Mesenteric fat pad (tissue), 1 donor: ENCODE measurements around the gene ADIG. TPM values are rescaled to one million over a fixed set of nuclear protein-coding genes. Genes with fewer than 3 reads are reported as not detected.

Experiments
- DNase-seq: peaks from one replicate; pipeline ENCODE4 v3.0.0-alpha.2; 2020; ENCODE audit warnings: low spot score
- total RNA-seq: library from RNA; stranded (reverse); fragmentation: NEBNext Ultra II Directional; extraction: Animal tissue kit (Norgen Biotek cat#: 25700); gene quantifications from one replicate; pipeline ENCODE4 v1.2.1, GENCODE V29; 2021
- donor health status: DM: yes; HTN: yes; CAD: no.

The ADIG gene
- total RNA-seq, 1 donor from 2014 or later: not detected

DNA sequence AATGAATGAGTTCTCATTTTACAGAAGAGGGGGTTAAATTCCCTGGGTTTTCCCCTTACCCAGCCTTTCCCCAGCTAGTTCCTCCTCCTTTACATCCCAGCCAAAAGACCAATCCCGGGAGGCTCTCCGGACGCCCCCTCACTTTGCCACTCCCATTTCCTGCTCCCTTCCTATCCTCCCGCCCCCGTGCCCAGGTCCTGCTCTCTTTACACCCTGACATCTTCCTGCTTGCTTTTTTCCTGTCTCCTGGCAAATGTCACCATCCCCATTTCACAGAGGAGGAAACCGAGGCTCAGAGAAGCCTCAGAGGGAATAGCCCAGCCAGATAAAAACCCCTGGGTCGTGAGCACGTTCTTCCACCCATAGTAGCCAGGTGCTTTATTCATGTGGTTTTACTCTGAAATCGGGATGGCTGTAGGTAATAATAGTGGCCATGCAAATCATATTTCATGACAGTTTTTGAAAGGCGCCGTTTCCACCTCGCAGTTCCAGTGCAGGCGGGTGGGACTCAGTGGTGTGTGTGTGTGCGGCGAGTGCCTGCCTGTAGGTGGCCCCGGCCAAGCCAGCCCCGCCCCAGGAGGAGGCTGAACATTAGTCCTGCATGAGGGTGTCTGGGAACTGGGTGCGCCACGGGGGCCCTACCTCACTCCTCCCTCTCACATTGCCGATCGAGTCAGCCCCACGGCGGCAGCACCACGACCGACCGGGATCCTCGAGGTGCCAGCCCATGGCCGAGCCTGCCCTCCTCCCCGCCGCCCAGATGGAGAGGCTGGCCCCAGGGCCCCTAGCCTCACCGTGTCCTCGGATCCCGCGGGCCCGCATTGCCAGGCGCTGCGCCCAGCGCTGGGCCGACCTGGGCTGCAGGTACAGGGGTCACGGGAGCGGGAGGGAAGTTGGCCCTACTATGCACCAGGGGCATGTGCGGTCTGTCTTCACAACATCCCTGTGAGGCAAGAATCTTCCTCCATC is 20.5 kb downstream of the ADIG start, which contains the start of gene ARHGAP40:
ARHGAP40 (plus strand) TSS at position 594 of the 969 bp plus-strand sequence.
- DNase-seq: no peak

DNA sequence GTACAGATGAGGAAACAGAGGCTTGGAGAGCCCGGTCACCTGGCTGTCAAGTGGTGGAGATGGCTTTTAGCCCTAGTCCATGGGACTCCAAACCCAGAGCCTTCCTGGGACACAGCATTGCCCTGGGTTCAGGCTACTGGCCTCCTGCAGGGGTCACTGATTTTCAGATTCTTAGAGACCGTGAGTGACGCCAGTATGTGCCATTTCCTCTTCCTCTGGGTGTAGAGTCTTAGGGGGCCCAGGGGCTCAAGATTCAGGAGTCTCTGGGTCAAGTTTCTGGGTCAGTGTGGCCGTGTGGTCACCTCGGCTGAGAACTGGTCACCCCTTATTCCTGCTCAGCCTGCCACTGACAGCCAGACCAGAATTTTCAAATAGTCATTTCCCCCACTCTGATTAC is 21.2 kb downstream of the ADIG start:
- DNase-seq: no peak

DNA sequence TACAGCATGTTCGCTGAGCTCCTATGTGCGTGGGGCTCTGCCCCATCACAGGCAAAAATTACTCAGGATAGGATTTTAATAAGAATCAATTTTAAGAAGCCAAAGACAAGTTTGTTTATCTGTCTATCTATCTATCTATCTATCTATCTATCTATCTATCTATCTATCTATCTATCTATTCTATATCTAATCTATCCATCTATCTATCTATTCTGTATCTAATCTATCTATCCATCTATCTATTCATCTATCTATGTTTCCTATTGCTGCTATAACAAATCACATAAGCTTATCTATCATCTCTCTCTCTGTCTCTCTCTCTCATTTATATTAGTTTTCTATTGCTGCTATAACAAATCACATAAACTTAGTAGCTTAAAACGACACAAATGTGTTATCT is 22.3 kb downstream of the ADIG start:
- DNase-seq: no peak

DNA sequence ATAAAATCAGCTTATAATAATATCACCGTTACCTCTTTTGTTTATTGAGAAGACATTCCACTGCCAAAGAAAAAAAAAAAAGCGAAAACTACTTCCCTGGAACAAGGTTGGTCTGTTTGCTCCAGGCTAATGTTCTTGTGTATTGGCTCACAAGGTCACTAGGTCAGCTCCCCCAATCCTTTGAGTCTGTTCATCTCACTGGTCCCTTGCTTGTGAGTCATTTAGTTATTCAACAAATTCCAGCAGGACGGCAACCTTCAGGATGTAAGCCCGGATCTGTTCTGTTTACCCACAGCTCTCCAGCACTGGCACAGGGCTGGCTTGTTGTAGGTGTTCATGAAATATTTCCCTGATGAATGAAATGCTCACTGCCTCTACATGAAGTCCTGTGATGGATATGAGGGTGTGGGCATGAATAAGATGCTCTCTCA is 23.9 kb downstream of the ADIG start:
- DNase-seq: no peak

DNA sequence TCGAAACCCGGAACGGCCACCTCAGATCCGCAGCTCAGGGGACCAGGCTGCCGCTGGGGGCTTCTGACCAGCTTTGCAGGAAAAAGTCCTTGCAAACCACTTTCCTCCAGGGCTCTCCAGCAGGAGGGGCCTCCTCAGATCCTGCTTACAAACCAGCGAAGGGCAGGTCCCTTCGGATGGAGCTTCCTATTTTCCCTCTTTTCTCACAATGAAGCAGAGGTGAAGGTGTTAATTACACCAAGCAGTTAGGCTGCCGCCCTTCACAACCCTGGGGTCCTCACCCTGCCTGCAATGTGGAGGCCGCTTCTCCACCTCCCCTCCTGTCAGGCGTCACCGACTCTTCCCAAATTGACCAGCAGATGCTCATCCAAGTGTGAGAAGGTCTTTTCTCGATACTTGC is 26.4 kb downstream of the ADIG start:
- DNase-seq: no peak

DNA sequence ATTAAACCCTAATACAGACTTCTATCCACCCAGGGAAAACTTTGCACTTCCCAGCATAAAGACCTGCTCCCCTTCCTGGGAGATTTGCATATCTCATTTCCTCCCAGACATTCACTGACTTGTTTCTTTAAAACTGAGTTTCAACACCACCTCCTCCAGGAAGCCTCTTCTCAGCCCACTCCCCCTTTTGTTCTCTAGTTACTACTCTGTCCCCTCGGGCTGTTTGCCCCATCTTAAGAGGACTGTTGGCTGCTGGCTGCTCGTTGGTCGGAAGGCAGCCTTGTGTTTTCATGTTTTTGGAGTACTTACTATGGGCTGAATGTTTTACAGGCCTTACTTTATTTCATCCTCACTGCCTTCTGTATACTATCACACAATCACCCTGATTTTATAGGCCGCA is 27.2 kb downstream of the ADIG start:
- DNase-seq: no peak

DNA sequence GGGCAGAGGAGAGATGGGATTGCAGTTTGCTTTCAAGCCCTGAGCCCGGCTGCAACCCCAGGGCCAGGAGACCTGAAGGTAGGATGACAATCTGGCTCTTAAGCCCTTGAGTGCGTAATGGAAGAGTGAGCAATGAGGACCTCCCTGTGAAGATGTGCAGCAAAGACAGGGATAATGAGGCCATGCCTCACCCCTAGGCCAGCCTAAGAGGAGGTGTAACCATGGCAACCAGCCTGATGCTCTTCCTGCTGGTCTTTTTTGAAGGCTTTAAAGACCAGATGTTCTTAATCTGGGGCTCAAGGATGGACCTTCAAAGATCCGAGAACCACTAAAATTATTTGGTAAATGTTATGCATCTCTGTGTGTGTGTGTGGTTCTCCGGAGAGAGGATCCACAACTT is 28.8 kb downstream of the ADIG start:
- DNase-seq: no peak

DNA sequence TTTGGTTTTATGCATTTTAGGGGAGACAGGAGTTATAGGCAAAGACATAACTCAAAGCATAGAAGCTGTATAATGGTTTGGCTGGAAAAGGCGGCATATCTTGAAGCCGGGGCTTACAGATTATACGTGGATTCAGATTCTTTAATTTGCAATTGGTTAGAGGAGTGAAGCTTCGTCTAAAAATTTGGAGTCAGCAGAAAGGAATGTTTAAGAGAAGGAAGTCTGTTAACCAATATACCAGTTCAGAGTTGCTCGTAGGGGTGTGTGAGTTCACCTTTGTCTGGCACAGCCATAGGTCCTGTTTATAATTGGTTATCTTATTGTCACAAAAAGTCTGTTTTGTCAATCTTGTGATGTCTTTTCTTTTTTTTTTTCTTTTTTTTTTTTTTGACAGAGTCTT is 29.5 kb downstream of the ADIG start:
- no peak for DNase-seq

DNA sequence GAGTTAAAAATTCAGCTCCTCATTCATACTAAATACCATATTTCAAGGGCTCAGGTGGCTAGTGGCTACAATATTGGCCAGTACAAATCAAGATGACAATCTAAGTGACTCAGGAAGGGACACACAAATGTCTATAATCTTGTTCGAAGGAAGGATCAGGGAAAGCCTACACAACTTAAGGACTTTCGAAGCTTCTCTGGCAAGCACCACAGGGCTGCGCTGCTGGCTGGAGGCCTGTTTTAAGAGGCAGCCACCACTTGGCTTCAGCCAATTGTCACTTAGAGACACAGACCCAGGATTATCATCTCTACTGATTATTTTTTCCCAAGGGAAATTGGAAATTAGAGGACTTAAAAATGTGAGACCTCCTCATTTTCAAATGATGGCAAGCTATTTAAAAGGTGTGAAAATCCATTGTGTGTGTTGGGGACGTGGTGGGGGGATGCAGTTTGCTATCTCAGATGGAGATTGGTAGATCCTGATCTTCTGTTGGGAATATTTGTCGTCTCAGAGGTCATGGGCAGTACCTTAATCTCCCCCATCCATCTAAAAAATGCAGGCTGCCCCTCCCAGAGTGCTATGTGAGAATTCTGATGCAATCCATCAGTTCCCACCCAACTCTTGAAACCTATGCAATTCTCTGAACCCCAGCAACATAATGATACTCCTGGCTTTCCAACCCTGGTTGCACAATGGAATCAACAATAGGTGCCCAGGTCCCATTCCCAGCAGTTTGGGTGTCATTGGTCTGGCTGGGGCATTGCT is 31.9 kb downstream of the ADIG start:
- DNase-seq: no peak

DNA sequence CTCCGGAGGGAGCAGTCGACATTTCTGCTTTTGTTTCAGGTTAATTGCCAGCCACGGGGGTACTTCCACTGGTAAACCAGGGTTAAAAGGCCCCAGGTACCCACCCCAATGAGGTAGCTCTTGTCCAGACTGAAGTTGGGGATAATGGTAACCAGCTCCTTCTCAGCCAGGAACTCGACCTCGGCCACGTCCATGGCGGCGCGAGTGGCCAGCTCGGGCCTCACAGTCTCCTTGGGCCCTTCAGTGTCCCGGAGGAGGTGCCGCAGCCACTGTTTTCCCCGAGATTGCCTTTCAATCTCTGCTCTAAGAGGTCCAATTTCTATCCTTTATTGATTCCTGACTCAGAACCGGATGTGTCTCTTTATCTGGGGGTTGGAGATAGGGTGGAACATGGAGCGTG is 34.3 kb downstream of the ADIG start:
- DNase-seq: no peak

DNA sequence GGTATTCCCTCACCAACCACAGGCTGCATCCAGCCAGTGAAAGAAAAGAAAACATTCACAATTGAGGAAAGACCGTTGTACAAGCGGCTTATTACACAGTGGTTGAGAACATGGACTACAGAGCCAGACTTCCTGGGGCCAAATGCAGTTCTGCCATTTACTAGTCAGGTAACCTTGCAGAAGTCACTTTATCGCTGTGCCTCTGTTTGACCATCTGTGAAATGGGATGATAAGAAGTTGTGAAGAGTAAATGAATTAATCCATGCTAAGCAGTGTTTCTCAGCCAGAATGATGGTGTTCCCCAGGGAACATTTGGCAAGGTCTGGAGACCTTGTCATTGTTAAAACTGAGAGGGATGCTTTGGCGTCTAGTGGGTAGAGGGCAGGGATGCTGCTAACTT is 35.5 kb downstream of the ADIG start:
- no peak for DNase-seq

DNA sequence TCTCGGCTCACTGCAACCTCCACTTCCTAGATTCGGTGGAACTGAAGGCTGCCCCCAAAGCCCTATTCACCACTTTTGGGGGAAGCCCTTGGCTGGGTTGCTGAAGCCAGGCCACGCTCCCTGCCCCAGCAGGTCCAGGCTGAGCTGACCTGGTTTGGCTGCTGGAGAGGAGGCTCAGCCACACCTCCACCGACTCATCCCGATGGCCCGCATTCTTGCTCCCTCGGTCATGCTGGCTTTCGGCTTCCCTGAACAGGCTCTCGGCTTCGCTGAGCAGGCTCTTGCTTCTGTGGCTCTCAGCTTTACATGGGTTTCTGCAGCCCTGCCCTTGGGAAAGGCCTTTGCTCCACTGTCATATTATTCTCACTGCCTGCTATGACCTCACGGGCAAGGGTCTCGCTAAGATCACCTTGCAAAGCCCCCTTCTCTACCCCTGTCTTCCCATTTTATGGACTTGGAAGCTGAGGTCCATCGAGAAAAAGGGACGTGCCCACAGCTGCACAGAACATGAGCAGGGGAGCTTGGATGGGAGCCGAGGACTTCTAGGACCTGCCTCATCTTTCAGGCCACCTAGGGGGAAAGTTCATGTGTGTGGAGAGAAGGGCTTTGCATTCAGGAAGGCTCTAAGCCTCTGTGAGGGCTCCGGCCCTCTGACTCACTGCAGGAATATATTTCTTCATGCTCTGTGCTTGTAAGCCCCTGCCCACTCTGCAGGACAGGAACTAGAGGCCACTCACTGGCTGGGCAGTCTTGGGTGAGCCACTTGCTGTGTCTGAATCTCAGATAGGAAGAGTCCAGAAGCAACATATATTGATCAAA is 36.2 kb downstream of the ADIG start:
- no peak for DNase-seq

DNA sequence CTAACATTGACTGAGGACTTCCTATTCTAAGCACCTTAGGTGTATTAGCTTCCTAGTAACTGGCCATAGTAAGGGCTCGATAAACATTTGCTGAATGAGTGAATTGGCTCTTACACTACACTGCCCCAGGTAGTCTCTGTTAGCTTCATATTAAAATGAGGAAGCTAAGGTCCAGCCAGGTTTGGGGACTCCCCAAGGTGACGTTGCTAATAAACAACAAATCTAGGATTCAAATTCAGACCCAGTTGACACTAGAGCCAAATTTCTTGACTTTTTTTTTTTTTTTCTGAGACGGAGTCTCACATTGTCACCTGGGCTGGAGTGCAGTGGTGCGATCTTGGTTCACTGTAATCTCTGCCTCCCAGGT is 36.8 kb downstream of the ADIG start:
- no peak for DNase-seq

DNA sequence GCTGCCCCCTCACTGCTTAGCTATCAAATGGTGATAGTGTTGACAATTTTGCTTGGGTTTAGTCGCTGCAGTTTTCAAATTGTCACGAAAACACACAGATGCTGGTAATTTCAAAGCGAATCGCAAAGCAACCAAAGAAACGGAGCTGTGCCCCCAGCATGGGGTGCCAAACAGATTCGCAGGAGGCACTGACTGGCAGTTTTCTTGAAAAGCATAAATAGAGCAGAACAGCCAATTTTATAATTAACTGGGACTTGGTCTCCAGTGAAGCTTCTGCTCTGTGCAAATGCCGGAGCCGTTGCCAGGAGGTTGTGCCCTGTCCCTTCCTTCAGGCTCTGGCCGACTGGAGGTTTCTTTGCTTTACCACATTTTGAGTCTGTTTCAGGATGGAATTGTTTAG is 39.4 kb downstream of the ADIG start:
- DNase-seq: no peak

DNA sequence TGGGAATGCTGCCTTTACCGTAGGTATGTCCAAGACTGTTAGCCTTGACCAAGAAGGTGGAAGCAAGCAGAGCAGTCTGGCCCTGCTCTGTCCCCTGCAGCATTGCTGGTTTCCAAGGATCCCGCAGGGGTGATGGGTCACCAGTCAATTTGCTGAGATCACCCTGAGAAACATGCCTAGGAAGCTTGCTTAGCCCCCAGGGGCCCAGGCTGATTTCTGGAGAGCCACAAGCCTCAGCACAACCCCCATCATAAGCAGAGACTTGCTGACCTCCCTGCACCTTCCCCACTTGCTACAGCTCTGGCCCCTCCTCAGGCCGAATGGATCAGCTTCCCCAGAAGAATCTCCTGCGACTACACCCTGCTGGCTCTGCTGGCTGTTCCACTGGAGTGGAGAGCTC is 42.1 kb downstream of the ADIG start:
- DNase-seq: no peak

DNA sequence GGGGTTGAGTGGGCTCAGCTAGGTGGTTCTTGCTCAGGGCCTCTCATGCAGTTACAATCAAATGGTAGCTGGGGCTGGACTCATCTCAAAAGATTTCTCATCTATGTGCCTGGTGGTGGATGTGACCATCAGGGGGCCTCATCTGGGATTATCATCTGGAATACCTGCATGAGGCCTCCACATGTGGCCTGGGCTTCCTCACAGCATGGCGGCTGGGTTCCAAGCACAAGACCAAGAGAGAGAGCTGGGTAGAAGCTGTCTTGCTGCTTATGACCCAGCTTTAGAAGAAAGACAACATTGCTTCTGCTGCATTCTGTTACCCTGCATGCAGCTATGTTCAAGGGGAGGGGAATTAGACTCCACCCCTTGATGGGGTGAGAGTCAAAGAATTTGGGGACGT is 43.1 kb downstream of the ADIG start:
- no peak for DNase-seq

DNA sequence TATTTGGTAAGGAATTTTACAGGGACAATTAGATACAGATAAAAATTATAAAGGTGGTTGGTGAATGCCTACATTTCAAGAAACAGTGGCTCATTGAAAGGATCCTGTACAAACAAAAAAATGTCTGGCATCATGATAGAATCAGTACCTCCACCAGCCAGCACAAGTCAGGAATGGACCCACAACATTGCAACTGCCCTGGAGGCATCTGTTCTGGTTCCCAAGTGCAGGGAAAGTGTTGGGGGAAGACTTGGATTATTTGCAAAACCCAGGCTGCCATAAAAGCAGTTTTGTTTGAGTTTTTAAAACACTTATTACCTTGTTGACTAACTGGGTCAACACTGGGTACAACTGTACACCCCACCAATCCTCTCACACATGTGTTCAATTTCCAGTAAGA is 44.9 kb downstream of the ADIG start:
- DNase-seq: no peak

DNA sequence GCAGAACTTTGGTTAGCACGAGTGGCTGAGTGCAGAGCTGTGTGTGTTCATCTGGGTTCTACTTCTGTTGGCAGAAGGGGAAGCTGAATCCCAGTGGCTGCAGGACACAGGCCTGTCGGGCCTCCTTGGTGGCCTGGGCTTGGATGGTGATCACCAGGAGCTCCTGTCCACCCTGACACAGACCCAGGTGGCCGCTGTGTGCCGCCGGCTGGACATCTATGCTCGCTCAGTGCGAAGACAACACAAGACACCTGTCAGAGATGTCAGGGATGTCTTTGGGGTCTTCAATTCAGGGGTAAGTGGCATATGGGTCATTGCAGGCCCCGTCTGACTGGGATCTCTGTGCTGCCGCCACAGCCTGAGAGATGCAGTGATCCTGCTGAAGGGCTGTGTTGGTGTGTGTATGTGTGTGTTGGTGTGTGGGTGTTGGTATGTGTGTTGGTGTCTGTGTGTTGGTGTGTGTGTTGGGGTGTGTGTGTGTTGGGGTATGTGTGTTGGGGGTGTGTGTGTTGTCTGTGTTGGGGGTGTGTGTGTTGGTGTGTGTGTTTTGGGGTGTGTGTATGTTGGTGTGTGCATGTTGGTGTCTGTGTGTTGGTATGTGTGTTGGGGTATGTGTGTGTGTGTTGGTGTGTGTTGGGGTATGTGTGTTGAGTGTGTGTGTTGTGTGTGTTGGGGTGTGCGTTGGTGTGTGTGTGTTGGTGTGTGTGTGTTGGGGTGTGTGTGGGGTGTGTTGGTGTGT is 46.1 kb downstream of the ADIG start:
- DNase-seq: no peak

DNA sequence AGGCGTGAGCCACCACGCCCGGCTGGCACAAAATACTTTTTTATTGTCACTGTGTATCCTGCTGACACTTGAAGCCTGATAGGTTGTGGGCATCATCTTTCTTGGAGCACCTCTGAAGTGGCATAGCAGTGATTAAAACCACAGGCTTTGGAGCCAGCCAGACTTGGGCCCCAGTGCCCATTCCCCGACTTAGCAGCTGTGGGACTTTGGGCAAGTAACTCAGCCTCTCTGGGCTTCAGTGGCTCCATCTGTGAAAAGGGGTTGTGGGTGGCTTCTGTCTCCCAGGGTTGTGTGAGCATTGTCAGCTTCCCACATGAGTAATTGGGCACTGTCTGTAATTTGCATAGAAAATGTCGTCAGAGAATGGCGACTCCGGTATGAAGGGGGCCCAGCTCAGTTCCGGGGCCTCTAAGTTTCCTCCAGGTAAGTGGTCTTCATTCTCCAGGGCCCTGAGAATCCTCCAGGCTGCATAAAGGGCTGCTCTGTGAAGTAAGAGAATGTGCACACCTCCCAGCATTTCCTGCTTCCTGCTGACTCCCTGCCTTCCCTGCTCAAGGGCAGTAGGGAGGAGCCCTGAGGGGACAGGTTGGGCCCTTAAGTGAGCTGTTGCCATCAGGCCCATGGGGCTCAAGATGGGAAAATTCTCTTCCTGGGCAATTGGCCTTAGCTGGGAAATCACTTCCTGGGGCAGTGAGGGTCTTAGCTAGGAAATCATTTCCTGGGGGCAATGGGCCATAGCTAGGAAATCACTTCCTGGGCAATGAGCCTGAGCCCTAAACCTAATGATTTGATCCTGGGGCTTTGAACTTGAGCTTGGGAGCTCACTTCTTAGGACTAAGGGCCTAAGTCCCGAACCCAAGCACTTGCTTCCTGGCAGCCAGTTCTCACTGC is 47.8 kb downstream of the ADIG start:
- no peak for DNase-seq

DNA sequence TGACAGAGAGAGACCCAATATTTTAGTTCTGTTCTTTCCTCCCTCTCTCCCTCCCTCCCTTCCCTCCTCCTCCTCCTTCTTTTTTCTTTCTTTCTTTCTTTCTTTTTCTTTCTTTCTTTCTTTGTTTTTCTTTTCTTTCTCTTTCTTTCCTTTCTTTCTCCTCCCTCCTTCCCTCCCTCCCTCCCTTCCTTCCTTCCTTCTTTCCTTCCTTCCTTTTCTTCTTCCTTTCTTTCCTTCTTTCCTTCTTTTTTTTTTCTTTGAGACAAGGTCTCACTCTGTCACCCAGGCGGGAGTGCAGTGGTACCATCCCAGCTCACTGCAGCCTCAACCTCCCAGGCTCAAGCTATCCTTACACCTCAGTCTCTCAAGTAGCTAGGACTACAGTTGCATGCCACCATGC is 49.0 kb downstream of the ADIG start:
- DNase-seq: no peak
